ENCODE measurements around the gene RHOBTB3. TPM values are rescaled to one million over a fixed set of nuclear protein-coding genes. Genes with fewer than 3 reads are reported as not detected.

The RHOBTB3 gene
- total RNA-seq, 6 experiments from 2014 or later = 24.1 to 49.1 (median 38.9) TPM

- DNase-seq = no peak
- WGBS (ENCODE audit: insufficient coverage, low coverage, low lambda C conversion rate, missing lambda C conversion rate) = 41% methylated on average over 2 of the region's 2 CpGs
- TF ChIP-seq, protein P1, sequence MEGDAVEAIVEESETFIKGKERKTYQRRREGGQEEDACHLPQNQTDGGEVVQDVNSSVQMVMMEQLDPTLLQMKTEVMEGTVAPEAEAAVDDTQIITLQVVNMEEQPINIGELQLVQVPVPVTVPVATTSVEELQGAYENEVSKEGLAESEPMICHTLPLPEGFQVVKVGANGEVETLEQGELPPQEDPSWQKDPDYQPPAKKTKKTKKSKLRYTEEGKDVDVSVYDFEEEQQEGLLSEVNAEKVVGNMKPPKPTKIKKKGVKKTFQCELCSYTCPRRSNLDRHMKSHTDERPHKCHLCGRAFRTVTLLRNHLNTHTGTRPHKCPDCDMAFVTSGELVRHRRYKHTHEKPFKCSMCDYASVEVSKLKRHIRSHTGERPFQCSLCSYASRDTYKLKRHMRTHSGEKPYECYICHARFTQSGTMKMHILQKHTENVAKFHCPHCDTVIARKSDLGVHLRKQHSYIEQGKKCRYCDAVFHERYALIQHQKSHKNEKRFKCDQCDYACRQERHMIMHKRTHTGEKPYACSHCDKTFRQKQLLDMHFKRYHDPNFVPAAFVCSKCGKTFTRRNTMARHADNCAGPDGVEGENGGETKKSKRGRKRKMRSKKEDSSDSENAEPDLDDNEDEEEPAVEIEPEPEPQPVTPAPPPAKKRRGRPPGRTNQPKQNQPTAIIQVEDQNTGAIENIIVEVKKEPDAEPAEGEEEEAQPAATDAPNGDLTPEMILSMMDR (IDR thresholded peaks at IDR 0.05) = no peak
- no peak for TF ChIP-seq POLR2A (IDR thresholded peaks at IDR 0.05)
- peaks cover 0 to 16% (median 4%) of the 10 kb centered on the region in 4 donors for H3K4me1 ChIP-seq
- intact Hi-C loops (cut with DNase I) = no loop called here
- H3K27ac ChIP-seq = no peak overlapping the region
- H3K36me3 ChIP-seq = peaks cover 0 to 11% (median 3%) of the 10 kb centered on the region in 4 donors
- no peaks in the 10 kb centered on the region for H3K27me3 ChIP-seq
- ATAC-seq = no peak
- H3K4me3 ChIP-seq = no peak overlapping the region
- no peaks in the 10 kb centered on the region for H3K9me3 ChIP-seq
Measured at GRCh38 chr5:95754545-95754944, 23.4 kb downstream of the RHOBTB3 start.

GRCh38 chr5:95759005-95759404 lies 27.9 kb downstream of the RHOBTB3 start:
- Histone ChIP-seq H3K27me3 (no peaks in the 10 kb centered on the region), H3K36me3 (peaks cover 0 to 6% (median 0%) of the 10 kb centered on the region in 4 donors), H3K27ac (peak overlapping the region; percentile 61 to 83 (median 81)), H3K4me1 (peaks cover 0 to 28% (median 8%) of the 10 kb centered on the region in 4 donors), H3K9me3 (no peaks in the 10 kb centered on the region), H3K4me3 (no peak overlapping the region)
- peak; percentile 60 to 91 (median 89) for DNase-seq
- no peak for TF ChIP-seq POLR2A (IDR thresholded peaks at IDR 0.05)
- TF ChIP-seq, protein P1 (IDR thresholded peaks at IDR 0.05) = no peak
- intact Hi-C loops (cut with DNase I) = no loop called here
- peak; percentile 68 to 91 (median 86) for ATAC-seq
- WGBS (ENCODE audit: insufficient coverage, low coverage, low lambda C conversion rate, missing lambda C conversion rate) = 24% methylated on average over 10 of the region's 10 CpGs

DNA sequence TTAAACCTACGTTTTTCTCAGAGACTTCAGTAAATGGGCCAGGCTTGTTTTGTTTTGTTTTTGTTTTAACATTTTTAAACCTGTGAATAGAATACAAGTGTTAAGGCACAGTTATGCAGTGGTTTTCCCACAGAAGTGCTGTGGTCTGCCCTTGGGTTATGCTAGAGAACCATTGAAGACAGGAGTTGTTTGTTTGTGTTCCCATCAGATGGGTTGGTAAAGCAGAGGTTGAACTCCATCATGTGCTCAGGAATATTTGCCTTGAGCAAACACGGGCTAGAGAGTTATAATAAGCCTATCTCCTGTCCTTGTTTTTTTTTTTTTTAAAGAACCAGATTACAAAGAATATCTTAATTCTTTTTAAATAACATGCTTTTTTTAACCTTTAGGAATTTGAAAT lies 28.5 kb downstream of the RHOBTB3 start:
- WGBS (ENCODE audit: insufficient coverage, low coverage, low lambda C conversion rate, missing lambda C conversion rate) = 16% methylated on average over 2 of the region's 2 CpGs
- Histone ChIP-seq H3K27ac (peak overlapping the region; percentile 61 to 83 (median 81)), H3K4me3 (no peak overlapping the region), H3K27me3 (no peaks in the 10 kb centered on the region), H3K36me3 (peaks cover 0 to 6% (median 0%) of the 10 kb centered on the region in 4 donors), H3K9me3 (no peaks in the 10 kb centered on the region), H3K4me1 (peaks cover 0 to 28% (median 8%) of the 10 kb centered on the region in 4 donors)
- peak; percentile 84 to 92 (median 89) for ATAC-seq
- intact Hi-C loops (cut with DNase I) = no loop called here
- peak; percentile 19 for TF ChIP-seq POLR2A (IDR thresholded peaks at IDR 0.05)
- TF ChIP-seq, protein P1 (IDR thresholded peaks at IDR 0.05) = no peak
- peak in 1 of 3 donors; percentile 71 for DNase-seq

- H3K27me3 ChIP-seq = no peaks in the 10 kb centered on the region
- peaks cover 0 to 28% (median 8%) of the 10 kb centered on the region in 4 donors for H3K4me1 ChIP-seq
Measured at GRCh38 chr5:95760273-95761191, 29.4 kb downstream of the RHOBTB3 start.

More at GRCh38 chr5:95760273-95761191, 29.4 kb downstream of the RHOBTB3 start:
- Histone ChIP-seq H3K4me3 (peak overlapping the region in 2 of 3 donors; percentile 9 to 37), H3K36me3 (peaks cover 0 to 3% (median 0%) of the 10 kb centered on the region in 4 donors), H3K27ac (peak overlapping the region; percentile 40 to 83 (median 81)), H3K9me3 (no peaks in the 10 kb centered on the region)
- DNase-seq (no peak), ATAC-seq (peak; percentile 57 to 70 (median 58))
- intact Hi-C loops (cut with DNase I) = no loop called here
- no peak for TF ChIP-seq POLR2A (IDR thresholded peaks at IDR 0.05)
- 23% methylated on average over 3 of the region's 3 CpGs for WGBS (ENCODE audit: insufficient coverage, low coverage, low lambda C conversion rate, missing lambda C conversion rate)
